ENCODE results near the gene GNAZ.
A peak's percentile ranks its signal among the peaks of the same experiment; 100 is the strongest.

Gene GNAZ

GRCh38 chr22:23063539-23064380 is 6.6 kb upstream of the GNAZ start:
- no peak for DNase-seq (ENCODE audit: extremely low read depth in 1 of 2, low read depth in 1 of 2)

GRCh38 chr22:23064381-23065068 is 5.8 kb upstream of the GNAZ start:
- DNase-seq (ENCODE audit: extremely low read depth in 1 of 2, low read depth in 1 of 2) = no peak

- no peak for DNase-seq (ENCODE audit: extremely low read depth in 1 of 2, low read depth in 1 of 2)
These were observed 5.3 kb upstream of the GNAZ start for GRCh38 chr22:23065069-23065451.

- no peak for DNase-seq (ENCODE audit: extremely low read depth in 1 of 2, low read depth in 1 of 2)
These were observed 4.7 kb upstream of the GNAZ start for GRCh38 chr22:23065495-23066122.

GRCh38 chr22:23066200-23067022 is 3.9 kb upstream of the GNAZ start:
- DNase-seq (ENCODE audit: extremely low read depth in 1 of 2, low read depth in 1 of 2) = no peak

GRCh38 chr22:23067023-23067650 is 3.2 kb upstream of the GNAZ start:
- no peak for DNase-seq (ENCODE audit: extremely low read depth in 1 of 2, low read depth in 1 of 2)

- no peak for DNase-seq (ENCODE audit: extremely low read depth in 1 of 2, low read depth in 1 of 2)
These were observed 2.6 kb upstream of the GNAZ start for GRCh38 chr22:23067691-23068090.

GRCh38 chr22:23068096-23068831 is 2.1 kb upstream of the GNAZ start:
- DNase-seq (ENCODE audit: extremely low read depth in 1 of 2, low read depth in 1 of 2) = no peak

- no peak for DNase-seq (ENCODE audit: extremely low read depth in 1 of 2, low read depth in 1 of 2)
These were observed 1.4 kb upstream of the GNAZ start for GRCh38 chr22:23068832-23069385.

GRCh38 chr22:23069502-23070357 is 589 bp upstream of the GNAZ start:
- DNase-seq (ENCODE audit: extremely low read depth in 1 of 2, low read depth in 1 of 2) = peak; percentile 67 to 78

GRCh38 chr22:23071230-23072076 is 1.1 kb downstream of the GNAZ start:
- no peak for DNase-seq (ENCODE audit: extremely low read depth in 1 of 2, low read depth in 1 of 2)

- no peak for DNase-seq (ENCODE audit: extremely low read depth in 1 of 2, low read depth in 1 of 2)
These were observed 2.0 kb downstream of the GNAZ start for GRCh38 chr22:23072077-23072910.

GRCh38 chr22:23072911-23073491 is 2.7 kb downstream of the GNAZ start:
- no peak for DNase-seq (ENCODE audit: extremely low read depth in 1 of 2, low read depth in 1 of 2)

- no peak for DNase-seq (ENCODE audit: extremely low read depth in 1 of 2, low read depth in 1 of 2)
These were observed 3.4 kb downstream of the GNAZ start for GRCh38 chr22:23073526-23074229.

- no peak for DNase-seq (ENCODE audit: extremely low read depth in 1 of 2, low read depth in 1 of 2)
These were observed 4.1 kb downstream of the GNAZ start for GRCh38 chr22:23074451-23074850.

- DNase-seq (ENCODE audit: extremely low read depth in 1 of 2, low read depth in 1 of 2) = no peak
These were observed 4.7 kb downstream of the GNAZ start for GRCh38 chr22:23075050-23075449.
